Smooth muscle cell (in vitro differentiated cells): ENCODE results near the gene SNX9. TPM values are rescaled to one million over a fixed set of nuclear protein-coding genes. Genes with fewer than 3 reads are reported as not detected.

Source experiments
- DNase-seq: peaks from one replicate; lab custom pipeline; 2025; ENCODE audit not compliant: unreplicated experiment; lab: John Stamatoyannopoulos, UW
- H2AFZ ChIP-seq: fragments of 200-600 bp; sonication (generic); 2 replicates; pipeline ENCODE4 v1.6.0; 2016; ENCODE audit warnings: antibody characterized with exemption, low read depth, mild to moderate bottlenecking
- H3F3A ChIP-seq: fragments of 200-600 bp; sonication (generic); 2 replicates; pipeline ENCODE4 v1.6.0; 2017; ENCODE audit warnings: antibody characterized with exemption, low read depth
- H3K27ac ChIP-seq: fragments of 200-600 bp; sonication (generic); 2 replicates; pipeline ENCODE4 v1.5.1; 2016; ENCODE audit warnings: low read depth, mild to moderate bottlenecking
- H3K27me3 ChIP-seq: fragments of 200-600 bp; sonication (generic); 2 replicates; pipeline ENCODE4 v1.6.1; 2016; ENCODE audit warnings: low read depth, mild to moderate bottlenecking
- H3K36me3 ChIP-seq: fragments of 200-600 bp; sonication (generic); 2 replicates; pipeline ENCODE4 v1.5.1; 2016; ENCODE audit warnings: low read depth
- H3K4me1 ChIP-seq: fragments of 200-600 bp; sonication (generic); 2 replicates; pipeline ENCODE4 v1.5.1; 2016; ENCODE audit warnings: low read depth
- H3K4me2 ChIP-seq: fragments of 200-600 bp; sonication (generic); 2 replicates; pipeline ENCODE4 v1.6.0; 2016; ENCODE audit warnings: mild to moderate bottlenecking
- H3K4me3 ChIP-seq: fragments of 200-600 bp; sonication (generic); 2 replicates; pipeline ENCODE4 v1.5.1; 2016; ENCODE audit warnings: mild to moderate bottlenecking
- H3K79me2 ChIP-seq: fragments of 200-600 bp; sonication (generic); 2 replicates; pipeline ENCODE4 v1.6.0; 2016; ENCODE audit warnings: low read depth, mild to moderate bottlenecking
- H3K9ac ChIP-seq: fragments of 200-600 bp; sonication (generic); 2 replicates; pipeline ENCODE4 v1.6.0; 2016; ENCODE audit warnings: low read depth
- H3K9me3 ChIP-seq: fragments of 200-600 bp; sonication (generic); replicated peaks from 2 replicates; pipeline ENCODE4 v1.5.1; 2016; ENCODE audit warnings: low read depth
- H4K20me1 ChIP-seq: fragments of 200-600 bp; sonication (generic); 2 replicates; pipeline ENCODE4 v1.6.0; 2016; ENCODE audit warnings: low read depth
- WGBS: methylation state at CpG from one replicate; pipeline ENCODE4 v1.1.7; 2016; ENCODE audit warnings: low lambda C conversion rate; 5-methylcytosine and 5-hydroxymethylcytosine counted together
- polyA plus RNA-seq: library from polyadenylated mRNA; unstranded; fragments of >200 nt; fragmentation: Nextera tagmentation; extraction: Ambion mirVana; gene quantifications from 2 replicates; pipeline ENCODE4 v1.2.1, GENCODE V29; 2016
- total RNA-seq: library from RNA; depleted of rRNA; stranded (reverse); fragments of >200 nt; gene quantifications from 2 replicates; pipeline ENCODE4 v1.2.3, GENCODE V29; 2014
- TF ChIP-seq, protein P1 (sequence below): fragments of 200-600 bp; sonication (generic); IDR thresholded peaks from 2 replicates; pipeline ENCODE4 v1.5.1; 2017; ENCODE audit warnings: borderline replicate concordance, mild to moderate bottlenecking, antibody characterized with exemption; ENCODE audit not compliant: insufficient read depth, poor library complexity, severe bottlenecking

The SNX9 gene
- total and polyA plus RNA-seq, 2 experiments from 2014 or later: 28.9 to 29.0 TPM

DNA sequence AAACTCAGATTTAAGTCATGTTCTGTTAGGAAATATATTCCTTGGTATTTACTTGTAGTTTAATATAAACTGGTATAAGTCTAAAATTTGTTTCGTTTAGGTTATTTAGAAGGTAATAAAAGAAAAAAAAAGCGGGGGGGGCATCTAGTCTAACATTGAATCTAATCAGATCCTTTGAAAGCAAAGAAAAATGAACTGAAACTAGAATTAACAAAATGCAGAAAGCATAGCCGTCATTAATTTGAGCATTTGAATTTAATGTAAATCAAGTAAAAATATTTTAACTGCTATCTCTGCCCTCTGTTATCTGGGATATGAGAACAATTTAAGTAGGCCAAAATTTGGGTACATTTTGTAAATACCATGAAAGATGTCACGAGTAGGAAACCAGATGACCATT, 54.1 kb downstream of the SNX9 start:
- Histone ChIP-seq H3K4me1 (peaks cover 23% of the 10 kb centered on the region), H3K27me3 (no peaks in the 10 kb centered on the region), H3F3A (no peaks in the 10 kb centered on the region), H2AFZ (no peak overlapping the region), H3K27ac (no peak overlapping the region), H4K20me1 (peaks cover 44% of the 10 kb centered on the region), H3K36me3 (peaks cover 20% of the 10 kb centered on the region), H3K9me3 (no peaks in the 10 kb centered on the region), H3K9ac (no peak overlapping the region), H3K79me2 (peaks cover 3% of the 10 kb centered on the region), H3K4me3 (no peak overlapping the region), H3K4me2 (no peak overlapping the region)
- TF ChIP-seq, protein P1, sequence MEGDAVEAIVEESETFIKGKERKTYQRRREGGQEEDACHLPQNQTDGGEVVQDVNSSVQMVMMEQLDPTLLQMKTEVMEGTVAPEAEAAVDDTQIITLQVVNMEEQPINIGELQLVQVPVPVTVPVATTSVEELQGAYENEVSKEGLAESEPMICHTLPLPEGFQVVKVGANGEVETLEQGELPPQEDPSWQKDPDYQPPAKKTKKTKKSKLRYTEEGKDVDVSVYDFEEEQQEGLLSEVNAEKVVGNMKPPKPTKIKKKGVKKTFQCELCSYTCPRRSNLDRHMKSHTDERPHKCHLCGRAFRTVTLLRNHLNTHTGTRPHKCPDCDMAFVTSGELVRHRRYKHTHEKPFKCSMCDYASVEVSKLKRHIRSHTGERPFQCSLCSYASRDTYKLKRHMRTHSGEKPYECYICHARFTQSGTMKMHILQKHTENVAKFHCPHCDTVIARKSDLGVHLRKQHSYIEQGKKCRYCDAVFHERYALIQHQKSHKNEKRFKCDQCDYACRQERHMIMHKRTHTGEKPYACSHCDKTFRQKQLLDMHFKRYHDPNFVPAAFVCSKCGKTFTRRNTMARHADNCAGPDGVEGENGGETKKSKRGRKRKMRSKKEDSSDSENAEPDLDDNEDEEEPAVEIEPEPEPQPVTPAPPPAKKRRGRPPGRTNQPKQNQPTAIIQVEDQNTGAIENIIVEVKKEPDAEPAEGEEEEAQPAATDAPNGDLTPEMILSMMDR: no peak
- DNase-seq: no peak
- 84% methylated on average over 4 of the region's 4 CpGs for WGBS

DNA sequence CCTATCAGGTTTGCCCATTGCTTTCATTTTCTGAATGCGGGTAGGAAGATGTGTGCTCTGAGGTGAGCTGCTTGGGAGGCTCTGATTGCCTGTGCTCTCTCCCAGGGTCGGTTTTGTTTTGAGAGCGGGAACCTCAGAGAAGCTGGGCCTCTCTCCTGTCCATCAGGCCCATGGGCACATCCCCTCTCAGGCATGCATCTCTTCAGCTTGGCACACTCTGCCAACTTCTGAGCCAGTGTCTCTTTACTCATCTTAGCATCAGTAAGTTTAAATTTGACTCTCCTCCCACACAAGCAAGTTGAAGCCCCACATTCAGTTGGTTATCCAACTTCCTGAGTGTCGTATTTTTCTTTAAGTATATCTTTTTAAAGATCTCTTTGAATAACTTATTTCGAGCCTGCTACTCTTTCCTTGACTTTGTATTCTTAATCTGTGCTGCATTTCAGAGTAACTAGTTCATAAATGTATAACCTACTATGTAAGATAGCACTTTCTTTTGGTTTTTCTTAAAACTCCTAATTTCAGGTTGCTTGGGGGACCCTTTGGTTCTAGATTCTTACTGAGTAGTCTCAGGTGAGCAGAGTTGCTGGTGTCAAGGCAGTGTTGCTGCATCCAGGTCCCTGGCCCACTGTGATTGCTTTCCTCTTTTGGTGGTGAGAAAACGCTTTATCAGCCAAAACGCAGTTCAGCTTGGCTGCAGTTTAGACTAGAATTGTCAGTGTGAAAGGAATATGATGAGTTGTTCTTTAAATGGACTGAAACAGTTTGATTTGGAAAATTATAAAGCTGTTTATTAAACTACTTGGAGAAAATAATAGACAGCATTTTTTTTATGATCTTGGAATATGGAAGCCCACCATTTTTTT, 54.8 kb downstream of the SNX9 start:
- peaks cover 3% of the 10 kb centered on the region for H3K79me2 ChIP-seq
- peaks cover 46% of the 10 kb centered on the region for H4K20me1 ChIP-seq
- peaks cover 26% of the 10 kb centered on the region for H3K36me3 ChIP-seq
- WGBS: 95% methylated on average over 7 of the region's 7 CpGs
- H3K4me1 ChIP-seq: peaks cover 23% of the 10 kb centered on the region
- no peak overlapping the region for H3K9ac ChIP-seq
- H3K4me3 ChIP-seq: no peak overlapping the region
- no peaks in the 10 kb centered on the region for H3K27me3 ChIP-seq
- no peaks in the 10 kb centered on the region for H3K9me3 ChIP-seq
- H3K27ac ChIP-seq: no peak overlapping the region
- TF ChIP-seq, protein P1: no peak
- no peak overlapping the region for H3K4me2 ChIP-seq
- DNase-seq: no peak
- no peaks in the 10 kb centered on the region for H3F3A ChIP-seq
- H2AFZ ChIP-seq: no peak overlapping the region

DNA sequence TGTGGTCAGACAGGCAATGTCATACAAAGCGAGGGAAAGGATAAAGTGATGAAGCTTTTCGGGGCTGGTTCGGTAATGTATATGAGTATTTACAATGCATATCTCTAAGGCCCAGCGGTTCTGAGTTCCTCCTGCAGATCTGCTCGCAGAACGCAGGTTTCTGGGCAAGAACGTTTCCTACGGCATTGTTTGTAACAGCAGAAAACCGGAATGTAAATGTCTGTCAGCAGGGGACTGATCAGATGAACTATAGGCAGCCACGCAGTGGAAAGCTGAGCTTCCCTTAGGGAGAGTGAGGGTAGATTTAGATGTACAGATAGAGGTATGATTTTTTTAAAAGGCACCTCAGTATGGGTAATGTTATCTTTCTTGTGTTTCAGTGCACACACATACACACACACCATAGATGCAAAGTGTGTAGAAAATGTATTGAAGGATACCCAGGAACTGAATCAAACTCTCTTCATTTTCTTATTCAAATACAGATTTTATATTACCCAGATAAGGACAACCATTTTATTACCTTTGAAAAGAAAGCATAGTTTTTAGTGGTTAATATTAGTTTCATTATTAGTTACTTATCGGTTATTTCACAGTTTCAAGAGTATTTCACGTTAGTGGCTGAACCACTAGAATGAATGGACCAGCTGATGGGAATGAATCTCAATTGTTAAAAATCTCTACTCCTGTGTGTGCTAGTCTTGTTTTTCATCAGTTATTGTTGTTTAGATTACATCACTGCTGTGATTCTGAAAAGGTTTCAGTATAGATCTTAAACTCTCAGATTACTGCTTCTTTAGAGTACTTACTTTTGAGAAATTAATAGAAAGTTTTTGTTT, 56.2 kb downstream of the SNX9 start:
- no peaks in the 10 kb centered on the region for H3F3A ChIP-seq
- H3K4me3 ChIP-seq: no peak overlapping the region
- no peak for DNase-seq
- peaks cover 30% of the 10 kb centered on the region for H3K36me3 ChIP-seq
- H2AFZ ChIP-seq: no peak overlapping the region
- TF ChIP-seq, protein P1: no peak
- H4K20me1 ChIP-seq: peaks cover 57% of the 10 kb centered on the region
- no peaks in the 10 kb centered on the region for H3K9me3 ChIP-seq
- H3K4me1 ChIP-seq: peaks cover 23% of the 10 kb centered on the region
- H3K79me2 ChIP-seq: peaks cover 3% of the 10 kb centered on the region
- WGBS: 81% methylated on average over 12 of the region's 12 CpGs
- no peak overlapping the region for H3K4me2 ChIP-seq
- H3K9ac ChIP-seq: no peak overlapping the region
- H3K27ac ChIP-seq: no peak overlapping the region
- H3K27me3 ChIP-seq: no peaks in the 10 kb centered on the region
